ENCODE data around the gene BOD1L1.

The BOD1L1 gene

DNA sequence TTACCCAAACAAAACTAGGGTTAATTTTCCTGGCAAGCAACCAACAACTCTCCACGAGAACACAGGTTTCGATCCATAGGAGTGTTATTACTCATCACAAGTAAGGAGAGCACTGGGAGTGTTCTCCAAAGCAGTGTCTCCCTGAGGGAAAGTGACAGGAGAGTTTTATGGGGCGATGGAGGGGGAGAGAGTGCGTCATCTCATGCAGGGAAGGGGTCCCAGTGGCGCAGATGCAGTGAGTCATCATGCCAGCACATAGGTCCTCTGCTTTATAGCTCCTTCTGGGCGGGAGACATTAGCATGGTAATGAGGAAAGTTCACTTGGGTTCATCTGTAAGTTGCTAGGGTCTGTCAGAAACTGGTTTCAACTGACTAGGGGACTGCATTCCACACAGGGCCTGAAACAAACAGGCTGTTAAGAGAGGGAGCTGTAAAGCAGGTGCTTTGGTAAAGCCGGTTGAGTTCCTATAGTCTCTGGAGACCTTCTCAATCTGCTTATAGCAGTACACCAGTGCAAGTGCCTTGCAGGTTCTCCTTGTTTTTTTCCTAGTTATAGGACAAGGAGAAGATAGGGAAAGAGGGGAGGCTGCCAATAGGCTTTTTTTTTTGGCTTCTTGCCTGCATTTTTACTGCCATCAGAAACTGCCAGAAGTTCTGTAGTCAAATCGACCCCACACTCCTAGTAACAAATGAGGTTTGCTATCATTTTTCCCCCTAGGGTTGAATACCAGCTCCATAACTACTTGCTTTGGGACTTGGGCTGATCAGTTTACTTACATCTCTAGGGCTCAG, 12.8 kb upstream of the BOD1L1 start (continued):
- TF ChIP-seq, protein P1, sequence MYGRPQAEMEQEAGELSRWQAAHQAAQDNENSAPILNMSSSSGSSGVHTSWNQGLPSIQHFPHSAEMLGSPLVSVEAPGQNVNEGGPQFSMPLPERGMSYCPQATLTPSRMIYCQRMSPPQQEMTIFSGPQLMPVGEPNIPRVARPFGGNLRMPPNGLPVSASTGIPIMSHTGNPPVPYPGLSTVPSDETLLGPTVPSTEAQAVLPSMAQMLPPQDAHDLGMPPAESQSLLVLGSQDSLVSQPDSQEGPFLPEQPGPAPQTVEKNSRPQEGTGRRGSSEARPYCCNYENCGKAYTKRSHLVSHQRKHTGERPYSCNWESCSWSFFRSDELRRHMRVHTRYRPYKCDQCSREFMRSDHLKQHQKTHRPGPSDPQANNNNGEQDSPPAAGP (tag by site-specific recombination; IDR thresholded peaks at IDR 0.05), result peak; percentile 90
- TF ChIP-seq ZNF501 (tag by site-specific recombination; IDR thresholded peaks at IDR 0.05), result peak; percentile 33; the same call in 1 of the 2 replicates
- TF ChIP-seq, protein P2, sequence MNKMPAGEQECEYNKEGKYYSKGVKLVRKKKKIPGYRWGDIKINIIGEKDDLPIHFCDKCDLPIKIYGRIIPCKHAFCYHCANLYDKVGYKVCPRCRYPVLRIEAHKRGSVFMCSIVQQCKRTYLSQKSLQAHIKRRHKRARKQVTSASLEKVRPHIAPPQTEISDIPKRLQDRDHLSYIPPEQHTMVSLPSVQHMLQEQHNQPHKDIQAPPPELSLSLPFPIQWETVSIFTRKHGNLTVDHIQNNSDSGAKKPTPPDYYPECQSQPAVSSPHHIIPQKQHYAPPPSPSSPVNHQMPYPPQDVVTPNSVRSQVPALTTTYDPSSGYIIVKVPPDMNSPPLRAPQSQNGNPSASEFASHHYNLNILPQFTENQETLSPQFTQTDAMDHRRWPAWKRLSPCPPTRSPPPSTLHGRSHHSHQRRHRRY (tag by site-specific recombination; IDR thresholded peaks at IDR 0.05), result no peak
- TF ChIP-seq ZNF660 (tag by site-specific recombination; IDR thresholded peaks at IDR 0.05), result peak; percentile 46; the same call in 1 of the 2 replicates
- TF ChIP-seq, protein P3, sequence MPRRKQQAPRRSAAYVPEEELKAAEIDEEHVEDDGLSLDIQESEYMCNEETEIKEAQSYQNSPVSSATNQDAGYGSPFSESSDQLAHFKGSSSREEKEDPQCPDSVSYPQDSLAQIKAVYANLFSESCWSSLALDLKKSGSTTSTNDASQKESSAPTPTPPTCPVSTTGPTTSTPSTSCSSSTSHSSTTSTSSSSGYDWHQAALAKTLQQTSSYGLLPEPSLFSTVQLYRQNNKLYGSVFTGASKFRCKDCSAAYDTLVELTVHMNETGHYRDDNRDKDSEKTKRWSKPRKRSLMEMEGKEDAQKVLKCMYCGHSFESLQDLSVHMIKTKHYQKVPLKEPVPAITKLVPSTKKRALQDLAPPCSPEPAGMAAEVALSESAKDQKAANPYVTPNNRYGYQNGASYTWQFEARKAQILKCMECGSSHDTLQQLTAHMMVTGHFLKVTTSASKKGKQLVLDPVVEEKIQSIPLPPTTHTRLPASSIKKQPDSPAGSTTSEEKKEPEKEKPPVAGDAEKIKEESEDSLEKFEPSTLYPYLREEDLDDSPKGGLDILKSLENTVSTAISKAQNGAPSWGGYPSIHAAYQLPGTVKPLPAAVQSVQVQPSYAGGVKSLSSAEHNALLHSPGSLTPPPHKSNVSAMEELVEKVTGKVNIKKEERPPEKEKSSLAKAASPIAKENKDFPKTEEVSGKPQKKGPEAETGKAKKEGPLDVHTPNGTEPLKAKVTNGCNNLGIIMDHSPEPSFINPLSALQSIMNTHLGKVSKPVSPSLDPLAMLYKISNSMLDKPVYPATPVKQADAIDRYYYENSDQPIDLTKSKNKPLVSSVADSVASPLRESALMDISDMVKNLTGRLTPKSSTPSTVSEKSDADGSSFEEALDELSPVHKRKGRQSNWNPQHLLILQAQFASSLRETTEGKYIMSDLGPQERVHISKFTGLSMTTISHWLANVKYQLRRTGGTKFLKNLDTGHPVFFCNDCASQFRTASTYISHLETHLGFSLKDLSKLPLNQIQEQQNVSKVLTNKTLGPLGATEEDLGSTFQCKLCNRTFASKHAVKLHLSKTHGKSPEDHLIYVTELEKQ (tag by site-specific recombination; IDR thresholded peaks at IDR 0.05; ENCODE audit: borderline replicate concordance), result peak; percentile 97
- peak; percentile 86 for TF ChIP-seq ZNF600 (tag by site-specific recombination; IDR thresholded peaks at IDR 0.05)
- TF ChIP-seq, protein P4, sequence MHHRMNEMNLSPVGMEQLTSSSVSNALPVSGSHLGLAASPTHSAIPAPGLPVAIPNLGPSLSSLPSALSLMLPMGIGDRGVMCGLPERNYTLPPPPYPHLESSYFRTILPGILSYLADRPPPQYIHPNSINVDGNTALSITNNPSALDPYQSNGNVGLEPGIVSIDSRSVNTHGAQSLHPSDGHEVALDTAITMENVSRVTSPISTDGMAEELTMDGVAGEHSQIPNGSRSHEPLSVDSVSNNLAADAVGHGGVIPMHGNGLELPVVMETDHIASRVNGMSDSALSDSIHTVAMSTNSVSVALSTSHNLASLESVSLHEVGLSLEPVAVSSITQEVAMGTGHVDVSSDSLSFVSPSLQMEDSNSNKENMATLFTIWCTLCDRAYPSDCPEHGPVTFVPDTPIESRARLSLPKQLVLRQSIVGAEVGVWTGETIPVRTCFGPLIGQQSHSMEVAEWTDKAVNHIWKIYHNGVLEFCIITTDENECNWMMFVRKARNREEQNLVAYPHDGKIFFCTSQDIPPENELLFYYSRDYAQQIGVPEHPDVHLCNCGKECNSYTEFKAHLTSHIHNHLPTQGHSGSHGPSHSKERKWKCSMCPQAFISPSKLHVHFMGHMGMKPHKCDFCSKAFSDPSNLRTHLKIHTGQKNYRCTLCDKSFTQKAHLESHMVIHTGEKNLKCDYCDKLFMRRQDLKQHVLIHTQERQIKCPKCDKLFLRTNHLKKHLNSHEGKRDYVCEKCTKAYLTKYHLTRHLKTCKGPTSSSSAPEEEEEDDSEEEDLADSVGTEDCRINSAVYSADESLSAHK (tag by site-specific recombination; IDR thresholded peaks at IDR 0.05), result peak; percentile 82
- TF ChIP-seq, protein P5, sequence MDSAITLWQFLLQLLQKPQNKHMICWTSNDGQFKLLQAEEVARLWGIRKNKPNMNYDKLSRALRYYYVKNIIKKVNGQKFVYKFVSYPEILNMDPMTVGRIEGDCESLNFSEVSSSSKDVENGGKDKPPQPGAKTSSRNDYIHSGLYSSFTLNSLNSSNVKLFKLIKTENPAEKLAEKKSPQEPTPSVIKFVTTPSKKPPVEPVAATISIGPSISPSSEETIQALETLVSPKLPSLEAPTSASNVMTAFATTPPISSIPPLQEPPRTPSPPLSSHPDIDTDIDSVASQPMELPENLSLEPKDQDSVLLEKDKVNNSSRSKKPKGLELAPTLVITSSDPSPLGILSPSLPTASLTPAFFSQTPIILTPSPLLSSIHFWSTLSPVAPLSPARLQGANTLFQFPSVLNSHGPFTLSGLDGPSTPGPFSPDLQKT (IDR thresholded peaks at IDR 0.05; ENCODE audit: borderline replicate concordance, low read depth, low read length), result no peak
- TF ChIP-seq, protein P6, sequence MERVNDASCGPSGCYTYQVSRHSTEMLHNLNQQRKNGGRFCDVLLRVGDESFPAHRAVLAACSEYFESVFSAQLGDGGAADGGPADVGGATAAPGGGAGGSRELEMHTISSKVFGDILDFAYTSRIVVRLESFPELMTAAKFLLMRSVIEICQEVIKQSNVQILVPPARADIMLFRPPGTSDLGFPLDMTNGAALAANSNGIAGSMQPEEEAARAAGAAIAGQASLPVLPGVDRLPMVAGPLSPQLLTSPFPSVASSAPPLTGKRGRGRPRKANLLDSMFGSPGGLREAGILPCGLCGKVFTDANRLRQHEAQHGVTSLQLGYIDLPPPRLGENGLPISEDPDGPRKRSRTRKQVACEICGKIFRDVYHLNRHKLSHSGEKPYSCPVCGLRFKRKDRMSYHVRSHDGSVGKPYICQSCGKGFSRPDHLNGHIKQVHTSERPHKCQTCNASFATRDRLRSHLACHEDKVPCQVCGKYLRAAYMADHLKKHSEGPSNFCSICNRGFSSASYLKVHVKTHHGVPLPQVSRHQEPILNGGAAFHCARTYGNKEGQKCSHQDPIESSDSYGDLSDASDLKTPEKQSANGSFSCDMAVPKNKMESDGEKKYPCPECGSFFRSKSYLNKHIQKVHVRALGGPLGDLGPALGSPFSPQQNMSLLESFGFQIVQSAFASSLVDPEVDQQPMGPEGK (tag by site-specific recombination; IDR thresholded peaks at IDR 0.05), result peak; percentile 90
- TF ChIP-seq, protein P7, sequence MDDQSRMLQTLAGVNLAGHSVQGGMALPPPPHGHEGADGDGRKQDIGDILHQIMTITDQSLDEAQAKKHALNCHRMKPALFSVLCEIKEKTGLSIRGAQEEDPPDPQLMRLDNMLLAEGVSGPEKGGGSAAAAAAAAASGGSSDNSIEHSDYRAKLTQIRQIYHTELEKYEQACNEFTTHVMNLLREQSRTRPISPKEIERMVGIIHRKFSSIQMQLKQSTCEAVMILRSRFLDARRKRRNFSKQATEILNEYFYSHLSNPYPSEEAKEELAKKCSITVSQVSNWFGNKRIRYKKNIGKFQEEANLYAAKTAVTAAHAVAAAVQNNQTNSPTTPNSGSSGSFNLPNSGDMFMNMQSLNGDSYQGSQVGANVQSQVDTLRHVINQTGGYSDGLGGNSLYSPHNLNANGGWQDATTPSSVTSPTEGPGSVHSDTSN (CRISPR knock-in tag; IDR thresholded peaks at IDR 0.05), result no peak
- TF ChIP-seq, protein P8, sequence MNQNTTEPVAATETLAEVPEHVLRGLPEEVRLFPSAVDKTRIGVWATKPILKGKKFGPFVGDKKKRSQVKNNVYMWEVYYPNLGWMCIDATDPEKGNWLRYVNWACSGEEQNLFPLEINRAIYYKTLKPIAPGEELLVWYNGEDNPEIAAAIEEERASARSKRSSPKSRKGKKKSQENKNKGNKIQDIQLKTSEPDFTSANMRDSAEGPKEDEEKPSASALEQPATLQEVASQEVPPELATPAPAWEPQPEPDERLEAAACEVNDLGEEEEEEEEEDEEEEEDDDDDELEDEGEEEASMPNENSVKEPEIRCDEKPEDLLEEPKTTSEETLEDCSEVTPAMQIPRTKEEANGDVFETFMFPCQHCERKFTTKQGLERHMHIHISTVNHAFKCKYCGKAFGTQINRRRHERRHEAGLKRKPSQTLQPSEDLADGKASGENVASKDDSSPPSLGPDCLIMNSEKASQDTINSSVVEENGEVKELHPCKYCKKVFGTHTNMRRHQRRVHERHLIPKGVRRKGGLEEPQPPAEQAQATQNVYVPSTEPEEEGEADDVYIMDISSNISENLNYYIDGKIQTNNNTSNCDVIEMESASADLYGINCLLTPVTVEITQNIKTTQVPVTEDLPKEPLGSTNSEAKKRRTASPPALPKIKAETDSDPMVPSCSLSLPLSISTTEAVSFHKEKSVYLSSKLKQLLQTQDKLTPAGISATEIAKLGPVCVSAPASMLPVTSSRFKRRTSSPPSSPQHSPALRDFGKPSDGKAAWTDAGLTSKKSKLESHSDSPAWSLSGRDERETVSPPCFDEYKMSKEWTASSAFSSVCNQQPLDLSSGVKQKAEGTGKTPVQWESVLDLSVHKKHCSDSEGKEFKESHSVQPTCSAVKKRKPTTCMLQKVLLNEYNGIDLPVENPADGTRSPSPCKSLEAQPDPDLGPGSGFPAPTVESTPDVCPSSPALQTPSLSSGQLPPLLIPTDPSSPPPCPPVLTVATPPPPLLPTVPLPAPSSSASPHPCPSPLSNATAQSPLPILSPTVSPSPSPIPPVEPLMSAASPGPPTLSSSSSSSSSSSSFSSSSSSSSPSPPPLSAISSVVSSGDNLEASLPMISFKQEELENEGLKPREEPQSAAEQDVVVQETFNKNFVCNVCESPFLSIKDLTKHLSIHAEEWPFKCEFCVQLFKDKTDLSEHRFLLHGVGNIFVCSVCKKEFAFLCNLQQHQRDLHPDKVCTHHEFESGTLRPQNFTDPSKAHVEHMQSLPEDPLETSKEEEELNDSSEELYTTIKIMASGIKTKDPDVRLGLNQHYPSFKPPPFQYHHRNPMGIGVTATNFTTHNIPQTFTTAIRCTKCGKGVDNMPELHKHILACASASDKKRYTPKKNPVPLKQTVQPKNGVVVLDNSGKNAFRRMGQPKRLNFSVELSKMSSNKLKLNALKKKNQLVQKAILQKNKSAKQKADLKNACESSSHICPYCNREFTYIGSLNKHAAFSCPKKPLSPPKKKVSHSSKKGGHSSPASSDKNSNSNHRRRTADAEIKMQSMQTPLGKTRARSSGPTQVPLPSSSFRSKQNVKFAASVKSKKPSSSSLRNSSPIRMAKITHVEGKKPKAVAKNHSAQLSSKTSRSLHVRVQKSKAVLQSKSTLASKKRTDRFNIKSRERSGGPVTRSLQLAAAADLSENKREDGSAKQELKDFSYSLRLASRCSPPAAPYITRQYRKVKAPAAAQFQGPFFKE (tag by site-specific recombination; IDR thresholded peaks at IDR 0.05; ENCODE audit: borderline replicate concordance), result no peak
- TF ChIP-seq, protein P9, sequence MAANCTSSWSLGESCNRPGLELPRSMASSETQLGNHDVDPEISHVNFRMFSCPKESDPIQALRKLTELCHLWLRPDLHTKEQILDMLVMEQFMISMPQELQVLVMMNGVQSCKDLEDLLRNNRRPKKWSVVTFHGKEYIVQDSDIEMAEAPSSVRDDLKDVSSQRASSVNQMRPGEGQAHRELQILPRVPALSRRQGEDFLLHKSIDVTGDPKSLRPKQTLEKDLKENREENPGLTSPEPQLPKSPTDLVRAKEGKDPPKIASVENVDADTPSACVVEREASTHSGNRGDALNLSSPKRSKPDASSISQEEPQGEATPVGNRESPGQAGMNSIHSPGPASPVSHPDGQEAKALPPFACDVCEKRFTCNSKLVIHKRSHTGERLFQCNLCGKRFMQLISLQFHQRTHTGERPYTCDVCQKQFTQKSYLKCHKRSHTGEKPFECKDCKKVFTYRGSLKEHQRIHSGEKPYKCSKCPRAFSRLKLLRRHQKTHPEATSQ (tag by site-specific recombination; IDR thresholded peaks at IDR 0.05), result no peak
- TF ChIP-seq ZNF544 (tag by site-specific recombination; IDR thresholded peaks at IDR 0.05), result no peak
- TF ChIP-seq OVOL3 (tag by site-specific recombination; IDR thresholded peaks at IDR 0.05), result no peak
- TF ChIP-seq HOXA7 (CRISPR knock-in tag; IDR thresholded peaks at IDR 0.05; ENCODE audit: borderline replicate concordance), result no peak
- peak; percentile 49 for TF ChIP-seq ZNF335 (tag by site-specific recombination; conservative IDR thresholded peaks at IDR 0.05)
- TF ChIP-seq ZNF341 (tag by site-specific recombination; IDR thresholded peaks at IDR 0.05; ENCODE audit: low read depth), result no peak
